Right atrium auricular region (tissue), 2 donors: ENCODE data around the gene CDH13. TPM values are rescaled to one million over a fixed set of nuclear protein-coding genes. Genes with fewer than 3 reads are reported as not detected.

ENCODE experiments used
- DNase-seq: peaks from one replicate; pipeline ENCODE4 v3.0.0-alpha.2; 2019; ENCODE audit warnings: low spot score
- H3K27ac ChIP-seq, 2 donors: fragments of 200-600 bp; sonication (generic); 1 replicate in 1 of 2; 2 replicates in 1 of 2; pipeline ENCODE4 v1.5.1; 2016 to 2019
- H3K27me3 ChIP-seq, 2 donors: fragments of 200-600 bp; sonication (generic); one replicate each; pipeline versions ENCODE4 v1.5.1 to v1.6.0; 2017 to 2019
- H3K36me3 ChIP-seq: fragments of 200-600 bp; sonication (generic); one replicate; pipeline ENCODE4 v1.5.1; 2016
- H3K4me1 ChIP-seq, 2 donors: fragments of 200-600 bp; sonication (generic); one replicate each; pipeline versions ENCODE4 v1.5.1 to v1.6.0; 2017 to 2019
- H3K4me3 ChIP-seq, 2 donors: fragments of 200-600 bp; sonication (generic); 1 replicate in 1 of 2; 2 replicates in 1 of 2; pipeline ENCODE4 v1.5.1; 2017 to 2019; ENCODE audit warnings: mild to moderate bottlenecking in 1 of 2, moderate library complexity in 1 of 2
- H3K9me3 ChIP-seq, 2 donors: fragments of 200-600 bp; sonication (generic); one replicate each; pipeline ENCODE4 v1.5.1; 2019
- CTCF ChIP-seq, 2 donors: fragments of 200-600 bp; sonication (generic); IDR thresholded peaks; one replicate each; pipeline ENCODE4 v1.5.1; 2019; ENCODE audit warnings: antibody characterized with exemption in 2 of 2
- total RNA-seq, 2 donors: library from RNA; depleted of rRNA; stranded (reverse); fragments of >200 nt; gene quantifications; one replicate each; pipeline ENCODE4 v1.1.0, GENCODE V29; 2016

CDH13 gene
- total RNA-seq, 2 donors from 2014 or later = 75.4 to 85.9 TPM

DNA sequence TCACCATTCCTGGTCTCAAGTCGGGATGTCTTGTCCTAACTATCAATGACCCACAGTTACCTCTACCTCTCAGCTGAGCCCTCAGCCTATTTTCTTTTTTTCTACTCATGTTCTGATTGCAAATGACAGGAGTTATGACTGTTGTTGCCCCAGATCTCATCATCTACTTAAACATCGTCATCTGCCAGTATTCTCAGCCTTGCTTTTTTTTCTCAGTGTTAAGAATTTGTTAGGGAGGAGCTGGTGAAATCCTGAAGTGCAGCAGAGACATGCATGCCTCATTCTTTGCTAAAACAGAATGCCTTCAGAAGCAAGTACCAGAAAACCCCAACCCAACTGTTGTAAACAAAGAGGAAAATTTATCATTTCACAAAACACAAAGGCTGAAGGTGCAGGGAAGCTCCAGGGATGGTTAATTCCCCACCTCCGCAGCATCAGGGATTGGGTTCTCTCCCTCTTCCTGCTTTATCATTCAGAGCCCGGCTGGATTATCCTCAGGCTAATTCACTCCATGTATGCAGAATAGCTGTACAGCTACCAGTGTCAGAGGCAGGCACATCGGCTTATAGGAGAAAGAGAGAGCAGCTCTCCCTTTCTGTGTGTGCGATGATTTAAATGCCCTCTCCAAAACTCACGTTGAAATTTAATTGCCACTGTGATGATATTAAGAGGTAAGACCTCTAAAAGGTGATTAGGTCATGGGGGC is 640.2 kb downstream of the CDH13 start:
- Histone ChIP-seq H3K9me3 (no peaks in the 10 kb centered on the region), H3K4me1 (peaks cover 0 to 4% of the 10 kb centered on the region in 2 donors), H3K27me3 (no peaks in the 10 kb centered on the region), H3K36me3 (no peaks in the 10 kb centered on the region), H3K27ac (no peak overlapping the region), H3K4me3 (no peak overlapping the region)
- DNase-seq = no peak
- TF ChIP-seq CTCF (IDR thresholded peaks at IDR 0.05) = no peak

DNA sequence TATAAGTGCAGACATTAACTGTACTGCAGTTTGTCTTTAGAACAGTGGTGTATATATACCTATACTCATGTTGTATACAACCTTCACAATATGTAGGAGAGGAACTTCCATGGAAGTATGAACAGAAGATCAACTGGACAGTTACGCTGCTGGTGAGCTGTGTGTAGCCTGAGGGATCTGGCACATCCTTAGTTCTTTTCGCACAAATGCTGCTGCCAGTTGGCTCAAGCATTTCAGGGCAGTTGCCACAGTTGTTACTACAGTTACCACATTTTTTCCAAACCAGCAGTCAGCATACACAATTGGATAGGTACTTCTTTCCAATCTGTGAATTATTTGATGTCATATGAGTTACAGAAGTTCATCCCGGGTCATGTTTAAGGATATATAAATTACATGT is 641.4 kb downstream of the CDH13 start:
- Histone ChIP-seq H3K9me3 (no peaks in the 10 kb centered on the region), H3K4me3 (no peak overlapping the region), H3K4me1 (peaks cover 0 to 4% of the 10 kb centered on the region in 2 donors), H3K36me3 (no peaks in the 10 kb centered on the region), H3K27ac (no peak overlapping the region), H3K27me3 (no peaks in the 10 kb centered on the region)
- DNase-seq = no peak
- TF ChIP-seq CTCF (IDR thresholded peaks at IDR 0.05) = no peak

- no peak overlapping the region for H3K27ac ChIP-seq
- peaks cover 0 to 4% of the 10 kb centered on the region in 2 donors for H3K4me1 ChIP-seq
- DNase-seq = no peak
- no peaks in the 10 kb centered on the region for H3K27me3 ChIP-seq
- no peak for TF ChIP-seq CTCF (IDR thresholded peaks at IDR 0.05)
- H3K4me3 ChIP-seq = no peak overlapping the region
- no peaks in the 10 kb centered on the region for H3K9me3 ChIP-seq
- no peaks in the 10 kb centered on the region for H3K36me3 ChIP-seq
Measured at GRCh38 chr16:83269048-83269447, 642.3 kb downstream of the CDH13 start.

- TF ChIP-seq CTCF (IDR thresholded peaks at IDR 0.05) = no peak
- H3K27me3 ChIP-seq = no peaks in the 10 kb centered on the region
- no peaks in the 10 kb centered on the region for H3K36me3 ChIP-seq
- no peak overlapping the region for H3K27ac ChIP-seq
- no peak for DNase-seq
- H3K4me3 ChIP-seq = no peak overlapping the region
- no peaks in the 10 kb centered on the region for H3K9me3 ChIP-seq
- peaks cover 0 to 4% of the 10 kb centered on the region in 2 donors for H3K4me1 ChIP-seq
Measured at GRCh38 chr16:83269541-83269940, 642.8 kb downstream of the CDH13 start.

- Histone ChIP-seq H3K4me1 (peaks cover 0 to 4% of the 10 kb centered on the region in 2 donors), H3K4me3 (no peak overlapping the region)
- DNase-seq = no peak
Measured at GRCh38 chr16:83270061-83270460, 643.3 kb downstream of the CDH13 start.

More at GRCh38 chr16:83270061-83270460, 643.3 kb downstream of the CDH13 start:
- no peaks in the 10 kb centered on the region for H3K27me3 ChIP-seq
- H3K27ac ChIP-seq = no peak overlapping the region
- TF ChIP-seq CTCF (IDR thresholded peaks at IDR 0.05) = no peak
- H3K9me3 ChIP-seq = no peaks in the 10 kb centered on the region
- no peaks in the 10 kb centered on the region for H3K36me3 ChIP-seq
